Colon (tissue), 2 donors: ENCODE measurements around the gene GP9.
"Not testable (repeated sequence)": the region's sequence is repeated elsewhere in the genome, so short reads cannot be mapped to it uniquely, and the experiment has no call there.

Source experiments
- FAIRE-seq: peaks from 2 replicates; lab custom pipeline; 2012; peaks lifted over from hg19 to GRCh38; lab: Jason Lieb, UNC
- donor health status: control.
- donor health status: control.

GP9 gene

GRCh38 chr3:129070086-129070885 is 9.7 kb downstream of the GP9 start:
- FAIRE-seq = no peak

- FAIRE-seq = no peak
Measured at GRCh38 chr3:129077222-129077621, 16.6 kb downstream of the GP9 start.

GRCh38 chr3:129078510-129078909 is 17.9 kb downstream of the GP9 start:
- no peak for FAIRE-seq

GRCh38 chr3:129081503-129081902 is 20.9 kb downstream of the GP9 start:
- FAIRE-seq = no peak

- FAIRE-seq = no peak
Measured at GRCh38 chr3:129082026-129082425, 21.4 kb downstream of the GP9 start.

- no peak for FAIRE-seq
Measured at GRCh38 chr3:129084501-129084900, 23.9 kb downstream of the GP9 start.

GRCh38 chr3:129085165-129085715 is 24.7 kb downstream of the GP9 start:
- no peak for FAIRE-seq

GRCh38 chr3:129085818-129086217 is 25.2 kb downstream of the GP9 start:
- no peak for FAIRE-seq

- no peak for FAIRE-seq
Measured at GRCh38 chr3:129087138-129087702, 26.6 kb downstream of the GP9 start.

GRCh38 chr3:129087904-129088303 is 27.3 kb downstream of the GP9 start:
- FAIRE-seq = not testable (repeated sequence)

GRCh38 chr3:129088312-129088711 is 27.7 kb downstream of the GP9 start:
- FAIRE-seq = not testable (repeated sequence)

GRCh38 chr3:129095285-129095684 is 34.7 kb downstream of the GP9 start:
- no peak for FAIRE-seq

- no peak for FAIRE-seq
Measured at GRCh38 chr3:129100274-129100673, 39.7 kb downstream of the GP9 start.

GRCh38 chr3:129101370-129102138 is 41.0 kb downstream of the GP9 start:
- no peak for FAIRE-seq

GRCh38 chr3:129103296-129103695 is 42.7 kb downstream of the GP9 start:
- no peak for FAIRE-seq

- FAIRE-seq = no peak
Measured at GRCh38 chr3:129104051-129104450, 43.5 kb downstream of the GP9 start.

- no peak for FAIRE-seq
Measured at GRCh38 chr3:129104498-129105079, 44.0 kb downstream of the GP9 start.

- FAIRE-seq = no peak
Measured at GRCh38 chr3:129105862-129106261, 45.3 kb downstream of the GP9 start.

GRCh38 chr3:129106320-129106719 is 45.7 kb downstream of the GP9 start:
- FAIRE-seq = no peak

GRCh38 chr3:129106866-129107565 is 46.4 kb downstream of the GP9 start:
- no peak for FAIRE-seq

- FAIRE-seq = no peak
Measured at GRCh38 chr3:129107793-129108192, 47.2 kb downstream of the GP9 start.
